Glutamatergic neuron (in vitro differentiated cells): ENCODE data around the gene DIPK1B. TPM values are rescaled to one million over a fixed set of nuclear protein-coding genes. Genes with fewer than 3 reads are reported as not detected.
A peak's percentile ranks its signal among the peaks of the same experiment; 100 is the strongest.

ENCODE experiments used
- DNase-seq: peaks from one replicate; pipeline ENCODE4 v3.0.0; 2022
- H3K27ac Mint-ChIP-seq: one replicate; pipeline ENCODE4 v1.8.0; 2020; ENCODE audit warnings: mild to moderate bottlenecking, mixed read lengths, inconsistent platforms; ENCODE audit not compliant: unreplicated experiment
- H3K27me3 Mint-ChIP-seq: one replicate; pipeline ENCODE4 v1.8.0; 2020; ENCODE audit warnings: mild to moderate bottlenecking, moderate library complexity, mixed read lengths, inconsistent platforms; ENCODE audit not compliant: unreplicated experiment
- H3K36me3 Mint-ChIP-seq: one replicate; pipeline ENCODE4 v1.8.0; 2020; ENCODE audit warnings: mild to moderate bottlenecking, mixed read lengths, inconsistent platforms; ENCODE audit not compliant: unreplicated experiment
- H3K4me1 Mint-ChIP-seq: one replicate; pipeline ENCODE4 v1.8.0; 2020; ENCODE audit warnings: mild to moderate bottlenecking, low read depth, mixed read lengths, inconsistent platforms; ENCODE audit not compliant: unreplicated experiment
- H3K4me3 Mint-ChIP-seq: one replicate; pipeline ENCODE4 v1.8.0; 2020; ENCODE audit warnings: mild to moderate bottlenecking, mixed read lengths, inconsistent platforms; ENCODE audit not compliant: unreplicated experiment
- H3K9me3 Mint-ChIP-seq: one replicate; pipeline ENCODE4 v1.8.0; 2020; ENCODE audit warnings: mild to moderate bottlenecking, moderate library complexity, mixed read lengths, inconsistent platforms; ENCODE audit not compliant: unreplicated experiment
- CTCF ChIP-seq: fragments of 200-600 bp; sonication (generic); IDR thresholded peaks from one replicate; pipeline ENCODE4 v1.5.0; 2021; ENCODE audit not compliant: partially characterized antibody, unreplicated experiment
- microRNA-seq: library from miRNA; unstranded; fragments of <30 nt; microRNA quantifications from one replicate; pipeline ENCODE4, GENCODE V29; 2020; ENCODE audit not compliant: unreplicated experiment
- total RNA-seq: library from RNA; stranded (reverse); fragmentation: NEBNext Ultra II Directional; extraction: Animal tissue kit (Norgen Biotek cat#: 25700); gene quantifications from one replicate; pipeline ENCODE4 v1.2.1, GENCODE V29; 2021; ENCODE audit not compliant: unreplicated experiment

Gene DIPK1B
- total RNA-seq, 1 donor from 2014 or later = 71.3 TPM

GRCh38 chr9:136769710-136770191 lies 57.4 kb downstream of the DIPK1B start:
- peak; percentile 85 for DNase-seq
- no peaks in the 10 kb centered on the region for H3K36me3 Mint-ChIP-seq

GRCh38 chr9:136771907-136772415 lies 59.6 kb downstream of the DIPK1B start:
- Mint-ChIP-seq H3K27me3 (peaks cover 9% of the 10 kb centered on the region), H3K4me1 (peaks cover under 1% of the 10 kb centered on the region), H3K27ac (no peak overlapping the region), H3K36me3 (peaks cover 1% of the 10 kb centered on the region), H3K9me3 (peaks cover 3% of the 10 kb centered on the region), H3K4me3 (no peak overlapping the region)
- no peak for DNase-seq
- no peak for TF ChIP-seq CTCF

More at GRCh38 chr9:136769710-136770191, 57.4 kb downstream of the DIPK1B start:
- peaks cover 5% of the 10 kb centered on the region for H3K9me3 Mint-ChIP-seq
- H3K4me3 Mint-ChIP-seq = no peak overlapping the region
- peaks cover 7% of the 10 kb centered on the region for H3K4me1 Mint-ChIP-seq
- peak; percentile 64 for TF ChIP-seq CTCF
- no peak overlapping the region for H3K27ac Mint-ChIP-seq
- H3K27me3 Mint-ChIP-seq = peaks cover 6% of the 10 kb centered on the region

GRCh38 chr9:136773386-136774044 lies 61.1 kb downstream of the DIPK1B start:
- Mint-ChIP-seq H3K4me3 (no peak overlapping the region), H3K27ac (no peak overlapping the region), H3K4me1 (no peaks in the 10 kb centered on the region), H3K27me3 (peaks cover 19% of the 10 kb centered on the region), H3K36me3 (peaks cover 12% of the 10 kb centered on the region), H3K9me3 (peaks cover 8% of the 10 kb centered on the region)
- no peak for DNase-seq
- no peak for TF ChIP-seq CTCF

Small RNA genes within 50 kb of the gene (microRNA-seq; reads per million reads assigned to microRNA genes)
- gene MIR126 (1,330 reads per million, percentile 91 among the genes with 10 or more reads in this experiment), gene MIR6722 (not detected)

Other genes starting within 250 kb of the DIPK1B start
- 74.3 TPM for gene SEC16A, start 229.5 kb upstream of the DIPK1B start, total RNA-seq
- 64.2 TPM for gene NOTCH1, start 166.5 kb upstream of the DIPK1B start, total RNA-seq
- 8.1 TPM for gene EGFL7, start 49.7 kb upstream of the DIPK1B start, total RNA-seq
- gene AGPAT2, start 25.1 kb upstream of the DIPK1B start, total RNA-seq = 72.8 TPM
- gene LCN10, start 30.4 kb downstream of the DIPK1B start, total RNA-seq = not detected
- not detected for gene LCN6, start 36.0 kb downstream of the DIPK1B start, total RNA-seq
- not detected for gene LCN8, start 45.7 kb downstream of the DIPK1B start, total RNA-seq
- gene LCN15, start 51.9 kb downstream of the DIPK1B start, total RNA-seq = 1.9 TPM
- gene TMEM141, start 78.8 kb downstream of the DIPK1B start, total RNA-seq = 46.1 TPM
- gene CCDC183, start 83.8 kb downstream of the DIPK1B start, total RNA-seq = 20.0 TPM
- gene RABL6, start 95.4 kb downstream of the DIPK1B start, total RNA-seq = 149 TPM
- gene AJM1, start 129.9 kb downstream of the DIPK1B start, total RNA-seq = 15.3 TPM
- 101 TPM for gene PHPT1, start 136.8 kb downstream of the DIPK1B start, total RNA-seq
- gene MAMDC4, start 139.8 kb downstream of the DIPK1B start, total RNA-seq = 17.6 TPM
- 343 TPM for gene EDF1, start 153.7 kb downstream of the DIPK1B start, total RNA-seq
- 27.3 TPM for gene TRAF2, start 173.9 kb downstream of the DIPK1B start, total RNA-seq
- gene FBXW5, start 232.2 kb downstream of the DIPK1B start, total RNA-seq = 77.9 TPM
- 14.5 TPM for gene C8G, start 232.7 kb downstream of the DIPK1B start, total RNA-seq
- gene LCN12, start 239.7 kb downstream of the DIPK1B start, total RNA-seq = 2.9 TPM